GM19397 (cell line): ENCODE results near the gene LGALS13.
"Not testable (repeated sequence)": the region's sequence is repeated elsewhere in the genome, so short reads cannot be mapped to it uniquely, and the experiment has no call there.

Experiments
- ATAC-seq: cut with Tn5 transposase; IDR thresholded peaks from one replicate; pipeline ENCODE4 v1.9.1; 2021; ENCODE audit warnings: mild to moderate bottlenecking, moderate library complexity; ENCODE audit not compliant: unreplicated experiment

LGALS13 gene

DNA sequence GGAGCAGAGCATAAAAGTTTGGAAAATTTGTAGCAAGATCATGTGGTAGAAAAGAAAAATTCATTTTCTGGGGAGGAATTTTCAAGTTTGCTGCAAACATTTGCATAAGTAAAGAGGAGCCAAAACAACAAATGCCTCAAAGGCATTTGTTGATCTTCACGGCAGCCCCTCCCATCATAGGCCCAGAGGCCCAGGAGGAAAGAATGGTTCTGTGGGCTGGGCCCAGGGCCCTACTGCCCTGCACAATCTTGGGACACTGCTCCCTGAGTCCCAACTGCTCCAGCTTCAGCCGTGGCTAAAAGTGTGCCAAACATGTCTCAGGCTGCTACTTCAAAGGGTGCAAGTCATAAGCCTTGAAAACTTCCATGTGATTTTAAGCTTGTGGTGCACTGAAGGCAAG lies 11.3 kb downstream of the LGALS13 start:
- no peak for ATAC-seq

GRCh38 chr19:39617745-39618144 lies 15.4 kb downstream of the LGALS13 start:
- ATAC-seq: no peak

GRCh38 chr19:39623946-39624345 lies 21.6 kb downstream of the LGALS13 start:
- ATAC-seq: no peak

DNA sequence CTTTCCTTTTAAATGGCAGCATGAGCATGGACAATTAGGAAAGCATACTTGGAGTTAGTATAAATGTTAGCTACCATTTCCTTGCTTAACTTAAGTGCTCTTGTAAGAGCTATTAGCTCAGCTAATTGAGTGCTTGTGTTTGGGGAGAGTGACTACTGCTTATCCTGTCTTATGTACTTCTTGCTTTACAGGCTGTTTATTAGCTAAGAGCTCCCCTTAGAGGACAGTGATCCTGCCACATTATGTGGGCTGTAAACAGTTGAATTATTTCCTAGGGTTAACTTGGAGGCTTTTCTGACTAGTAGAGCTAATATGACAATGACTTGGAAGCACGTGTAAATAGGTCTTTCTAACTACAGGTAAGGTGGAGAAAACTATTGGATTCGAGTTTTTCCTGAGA lies 25.3 kb downstream of the LGALS13 start:
- not testable (repeated sequence) for ATAC-seq

DNA sequence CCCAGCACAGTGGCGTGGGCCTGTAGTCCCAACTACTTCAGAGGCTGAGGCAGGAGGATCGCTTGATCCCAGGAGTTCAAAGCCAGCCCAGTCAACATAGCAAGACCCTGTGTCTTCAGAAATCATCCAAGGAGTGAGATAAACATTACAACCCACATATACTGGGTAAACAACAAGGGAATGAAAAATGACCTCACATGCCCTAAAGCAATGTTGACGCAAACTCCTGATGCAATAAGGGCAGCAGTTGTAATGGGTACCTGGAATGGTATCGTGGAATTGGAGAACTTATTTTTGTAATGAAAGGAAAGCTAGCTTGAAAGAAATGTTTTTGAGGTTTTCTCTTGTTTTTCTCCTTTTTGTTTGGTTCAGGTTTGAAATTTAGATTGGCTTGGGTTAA lies 28.9 kb downstream of the LGALS13 start:
- ATAC-seq: no peak

DNA sequence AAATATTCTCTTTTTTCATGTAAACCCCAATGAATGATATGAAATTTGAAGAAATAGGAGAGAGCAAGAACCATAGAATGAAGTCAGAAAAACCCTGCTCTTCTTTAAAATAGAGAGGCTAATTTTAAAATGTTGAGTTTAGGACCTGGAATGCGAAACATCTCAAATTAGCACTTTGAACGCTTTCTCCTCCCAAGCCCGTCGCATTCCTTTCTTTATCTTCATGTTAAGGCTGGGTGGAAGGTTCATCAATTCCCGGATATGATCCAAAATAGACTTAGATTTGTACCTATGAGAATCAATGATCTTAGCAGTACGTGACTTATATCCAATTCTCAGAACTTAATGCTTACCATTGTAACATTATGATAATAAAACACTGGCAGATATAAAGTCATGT lies 29.3 kb downstream of the LGALS13 start:
- no peak for ATAC-seq

- ATAC-seq: no peak
These were observed 35.6 kb downstream of the LGALS13 start for GRCh38 chr19:39637891-39638290.

DNA sequence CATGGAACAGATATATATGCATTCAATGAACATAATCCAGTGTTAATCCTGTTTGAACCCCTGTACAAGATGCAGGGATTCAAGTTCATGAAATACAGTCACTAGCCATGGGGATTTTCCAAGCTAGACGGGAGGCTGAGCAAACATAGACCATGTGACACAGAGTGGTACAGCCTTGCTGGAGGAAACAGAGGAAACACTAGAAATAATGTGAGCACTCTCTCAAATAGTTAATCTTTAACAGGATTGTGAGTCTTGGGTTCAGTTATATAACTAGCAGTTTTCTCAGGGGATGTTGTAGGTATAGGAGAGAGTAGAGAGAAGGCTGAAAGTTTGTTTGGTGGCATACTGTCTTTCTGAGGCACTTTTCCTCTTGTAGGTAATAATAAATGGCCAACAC lies 39.4 kb downstream of the LGALS13 start:
- ATAC-seq: no peak

DNA sequence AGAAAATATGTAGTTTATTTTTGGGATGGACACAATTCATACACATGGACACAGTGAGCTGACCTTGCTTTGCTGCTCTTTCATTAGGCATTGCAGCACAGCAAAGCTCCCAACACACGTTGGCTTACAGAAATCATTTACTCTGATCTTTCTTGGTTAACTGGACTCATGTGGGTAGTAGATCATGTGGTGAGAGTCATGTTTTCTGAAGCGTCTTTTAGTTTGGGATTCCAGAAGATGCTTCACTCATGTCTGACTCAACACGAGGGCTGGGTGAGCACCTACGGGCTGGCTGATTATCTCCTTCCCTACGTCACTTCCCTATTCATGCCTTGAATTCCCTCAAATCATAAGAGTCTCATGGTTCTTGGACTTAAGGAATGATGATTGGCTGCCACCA lies 41.3 kb downstream of the LGALS13 start:
- ATAC-seq: no peak

- no peak for ATAC-seq
These were observed 43.6 kb downstream of the LGALS13 start for GRCh38 chr19:39645800-39646411.

DNA sequence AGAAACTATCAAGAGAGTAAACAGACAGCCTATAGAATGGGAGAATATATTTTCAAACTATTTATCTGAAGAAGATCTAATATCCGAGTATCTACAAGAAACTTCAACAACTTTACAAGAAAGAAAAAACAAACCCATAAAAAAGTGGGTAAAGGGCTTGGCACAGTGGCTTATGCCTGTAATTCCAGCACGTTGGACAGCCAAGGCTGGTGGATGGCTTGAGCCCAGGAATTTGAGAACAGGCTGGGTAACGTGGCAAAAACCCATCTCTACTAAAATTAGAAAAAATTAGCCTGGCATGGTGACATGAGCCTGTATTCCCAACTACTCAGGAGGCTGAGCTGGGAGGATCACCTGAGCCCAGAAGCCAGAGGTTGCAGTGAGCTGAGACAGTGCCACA lies 45.6 kb downstream of the LGALS13 start:
- no peak for ATAC-seq

DNA sequence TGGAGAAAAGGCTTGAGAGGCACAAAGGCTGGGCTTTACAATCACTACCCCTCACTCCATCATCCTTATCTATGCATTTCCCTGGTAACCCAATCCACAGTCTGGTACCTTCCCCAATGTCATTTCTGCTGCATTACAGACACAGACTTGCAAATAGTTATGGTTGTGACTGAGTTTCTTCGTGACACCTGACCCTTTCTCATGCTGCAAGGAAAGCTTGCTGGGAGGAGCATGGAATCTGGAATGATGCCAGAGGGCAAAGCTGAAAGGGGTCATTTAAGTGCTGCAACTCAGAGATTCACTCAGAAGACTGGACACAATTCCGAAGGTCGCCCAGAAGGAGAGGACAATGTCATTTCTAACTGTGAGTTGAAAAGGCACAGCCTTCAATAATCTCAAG lies 53.3 kb downstream of the LGALS13 start, which contains the start of gene LGALS16:
Gene LGALS16 (plus strand): TSS at position 301 of the 400 bp plus-strand sequence. CDS start 49 bp downstream, at position 350.
- no peak for ATAC-seq
